ENCODE results near the gene CD72. TPM values are rescaled to one million over a fixed set of nuclear protein-coding genes. Genes with fewer than 3 reads are reported as not detected.

The CD72 gene
- total and polyA plus RNA-seq, 4 experiments from 2014 or later, result 1.4 to 6.5 (median 3.1) TPM

DNA sequence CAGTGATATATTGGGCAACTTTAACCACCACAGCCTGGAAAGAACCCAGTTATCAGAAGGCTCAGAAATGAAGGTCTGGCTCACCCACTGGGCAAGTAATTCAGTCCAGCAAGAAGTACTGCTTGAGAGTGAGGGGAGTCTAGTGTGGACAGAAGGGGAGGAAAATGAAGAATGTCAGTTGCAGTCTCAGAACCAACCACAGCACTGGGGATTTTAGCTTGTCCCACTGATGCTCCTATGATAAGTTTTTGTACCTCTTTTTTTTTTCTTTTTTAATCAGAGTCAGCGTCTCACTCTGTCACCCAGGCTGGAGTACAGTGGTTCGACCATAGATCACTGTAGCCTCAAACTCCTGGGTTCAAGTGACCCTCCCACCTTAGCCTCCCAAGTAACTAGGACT, 9.4 kb upstream of the CD72 start:
- ChIA-PET CTCF (ENCODE audit: partially characterized antibody) (interaction anchor here (1.1 kb wide), 1 partner anchor 17 kb away, joined by 3 read pairs; no protein-coding TSS in a partner anchor), POLR2A (ENCODE audit: partially characterized antibody) (no interaction called here)
- no peak overlapping the region for H3K27ac Mint-ChIP-seq

DNA sequence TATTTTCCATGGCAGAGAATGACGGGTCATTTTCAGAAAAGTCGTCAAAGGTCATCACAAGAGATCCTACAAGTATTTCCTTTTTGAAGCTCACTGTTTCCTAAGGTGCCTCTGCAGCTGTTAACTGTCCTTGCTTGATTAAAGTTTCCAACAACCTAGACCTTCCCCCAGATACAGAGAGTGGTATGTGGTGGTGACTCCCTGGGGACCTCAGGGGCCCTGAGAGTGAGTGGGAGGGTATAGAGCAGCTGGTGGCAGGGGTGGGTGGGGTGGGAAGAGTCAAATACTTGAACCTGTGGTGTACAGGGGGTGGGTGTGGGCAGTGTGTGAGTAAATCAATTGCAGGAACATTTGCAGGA, 1.6 kb upstream of the CD72 start:
- no peak for DNase-seq
- Mint-ChIP-seq H3K27me3 (no peaks in the 10 kb centered on the region), H3K4me1 (peaks cover 26 to 52% (median 35%) of the 10 kb centered on the region in 4 donors), H3K4me3 (peak overlapping the region in 6 of 8 donors; percentile 8 to 89 (median 48)), H3K9me3 (no peaks in the 10 kb centered on the region), H3K27ac (peak overlapping the region; percentile 22 to 95 (median 87)), H3K36me3 (no peaks in the 10 kb centered on the region)
- no peaks in the 10 kb centered on the region for H3K27me3 ChIP-seq (ENCODE audit: insufficient read depth, low read length)
- H3K4me1 ChIP-seq (ENCODE audit: insufficient read depth, low read length), result peaks cover 36% of the 10 kb centered on the region
- ChIA-PET POLR2A (ENCODE audit: partially characterized antibody) (interaction anchor here (0.6 to 8.2 kb wide), 10 partner anchors 9 to 119 kb away, joined by 3 to 148 read pairs (median 6); partner anchors contain the start of genes CCDC107, CREB3, RMRP and SIT1), CTCF (ENCODE audit: partially characterized antibody) (interaction anchor here (0.6 to 11.1 kb wide), 15 partner anchors 9 to 136 kb away, joined by 3 to 145 read pairs (median 5); partner anchors contain the start of genes CCDC107, CREB3, RMRP and TLN1)
- H3K27ac ChIP-seq (ENCODE audit: low read depth, low read length), result no peak overlapping the region
- intact Hi-C loops (cut with micrococcal nuclease), result loop anchor here (5.0 kb wide), 1 partner anchor 263 kb away; no protein-coding TSS in a partner anchor
- H3K36me3 ChIP-seq (ENCODE audit: insufficient read depth, low read length), result no peaks in the 10 kb centered on the region
- no peak overlapping the region for H3K4me3 ChIP-seq (ENCODE audit: low read length in 2 of 2)
- H3K9me3 ChIP-seq (ENCODE audit: control insufficient read depth in 1 of 2, low read length in 2 of 2), result no peaks in the 10 kb centered on the region

More for the DNA sequence above, 9.4 kb upstream of the CD72 start:
- peaks cover 0 to 6% (median 2%) of the 10 kb centered on the region in 4 donors for H3K4me1 Mint-ChIP-seq
- no peak overlapping the region for H3K4me3 ChIP-seq (ENCODE audit: low read length in 2 of 2)
- no peaks in the 10 kb centered on the region for H3K36me3 ChIP-seq (ENCODE audit: insufficient read depth, low read length)
- DNase-seq, result no peak
- intact Hi-C loops (cut with micrococcal nuclease), result no loop called here
- no peaks in the 10 kb centered on the region for H3K27me3 ChIP-seq (ENCODE audit: insufficient read depth, low read length)
- no peaks in the 10 kb centered on the region for H3K9me3 ChIP-seq (ENCODE audit: control insufficient read depth in 1 of 2, low read length in 2 of 2)
- no peaks in the 10 kb centered on the region for H3K9me3 Mint-ChIP-seq
- H3K27me3 Mint-ChIP-seq, result no peaks in the 10 kb centered on the region
- H3K36me3 Mint-ChIP-seq, result no peaks in the 10 kb centered on the region
- no peak overlapping the region for H3K27ac ChIP-seq (ENCODE audit: low read depth, low read length)
- no peak overlapping the region for H3K4me3 Mint-ChIP-seq
- H3K4me1 ChIP-seq (ENCODE audit: insufficient read depth, low read length), result no peaks in the 10 kb centered on the region

DNA sequence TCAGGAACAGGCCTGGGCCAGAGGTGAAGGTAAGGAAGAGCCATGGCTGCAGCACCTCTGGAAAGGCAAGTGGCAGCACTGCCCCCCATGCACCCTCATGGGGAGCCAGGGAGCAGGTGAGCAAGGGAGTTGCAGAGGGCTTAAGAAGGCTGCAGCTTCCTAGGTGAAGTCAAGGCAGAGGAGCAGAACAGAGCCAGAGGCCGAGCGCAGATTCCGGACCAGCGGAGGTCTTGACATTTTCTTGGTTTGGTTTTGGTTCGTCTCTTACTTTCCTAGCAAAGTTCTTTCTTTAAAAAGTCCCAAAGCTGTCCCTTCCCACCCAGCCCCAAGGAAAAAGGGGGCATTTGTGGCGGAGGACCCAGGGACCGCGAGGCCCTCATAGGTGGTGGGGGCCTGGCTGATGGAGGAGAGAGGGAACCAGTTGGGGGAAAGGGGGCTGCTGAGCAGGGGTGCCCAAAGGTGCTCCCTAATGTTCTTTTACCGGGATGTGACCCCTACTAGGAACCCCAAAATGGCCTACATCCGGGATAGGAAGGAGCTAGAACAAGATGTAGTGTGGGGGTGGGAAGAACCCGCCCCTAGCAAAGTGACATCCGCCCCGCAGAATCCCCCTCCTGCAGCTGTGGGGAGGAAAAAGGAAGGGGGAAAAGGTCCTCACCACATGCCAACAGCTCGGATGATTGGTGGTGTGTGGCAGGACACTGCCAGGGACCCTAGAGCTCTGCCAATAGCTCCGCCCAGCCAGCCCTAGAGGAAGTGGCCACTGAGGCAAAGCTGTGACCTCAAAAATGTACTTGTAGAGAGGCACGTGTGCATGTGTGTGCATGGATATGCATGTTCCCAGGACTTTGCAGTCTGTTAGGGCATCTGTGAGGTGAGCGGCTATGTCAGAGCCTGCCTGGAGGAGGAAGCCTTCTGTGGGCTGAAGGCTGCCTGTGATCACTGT, 914 bp upstream of the CD72 start:
- intact Hi-C loops (cut with micrococcal nuclease), result loop anchor here (5.0 kb wide), 1 partner anchor 263 kb away; no protein-coding TSS in a partner anchor
- Mint-ChIP-seq H3K36me3 (no peaks in the 10 kb centered on the region), H3K9me3 (no peaks in the 10 kb centered on the region), H3K27ac (peak overlapping the region; percentile 73 to 95 (median 87)), H3K4me3 (peak overlapping the region in 7 of 8 donors; percentile 8 to 89 (median 50)), H3K4me1 (peaks cover 26 to 57% (median 35%) of the 10 kb centered on the region in 4 donors), H3K27me3 (no peaks in the 10 kb centered on the region)
- POLR2A ChIA-PET (ENCODE audit: partially characterized antibody), result interaction anchor here (0.6 to 8.2 kb wide), 10 partner anchors 10 to 120 kb away, joined by 3 to 148 read pairs (median 6); partner anchors contain the start of genes CCDC107, CREB3, RMRP and SIT1
- no peaks in the 10 kb centered on the region for H3K9me3 ChIP-seq (ENCODE audit: control insufficient read depth in 1 of 2, low read length in 2 of 2)
- DNase-seq, result peak; percentile 23 to 55 (median 45)
- H3K4me1 ChIP-seq (ENCODE audit: insufficient read depth, low read length), result peaks cover 36% of the 10 kb centered on the region
- H3K27me3 ChIP-seq (ENCODE audit: insufficient read depth, low read length), result no peaks in the 10 kb centered on the region
- H3K36me3 ChIP-seq (ENCODE audit: insufficient read depth, low read length), result no peaks in the 10 kb centered on the region
- H3K27ac ChIP-seq (ENCODE audit: low read depth, low read length), result no peak overlapping the region
- H3K4me3 ChIP-seq (ENCODE audit: low read length in 2 of 2), result no peak overlapping the region
- CTCF ChIA-PET (ENCODE audit: partially characterized antibody), result interaction anchor here (0.6 to 11.1 kb wide), 15 partner anchors 8 to 137 kb away, joined by 3 to 145 read pairs (median 5); partner anchors contain the start of genes CCDC107, CREB3, RMRP and TLN1

- no peaks in the 10 kb centered on the region for H3K27me3 ChIP-seq (ENCODE audit: insufficient read depth, low read length)
- peak overlapping the region; percentile 84 to 91 (median 88) for H3K4me3 Mint-ChIP-seq
- POLR2A ChIA-PET (ENCODE audit: partially characterized antibody), result interaction anchor here (0.8 to 8.2 kb wide), 16 partner anchors 13 to 952 kb away, joined by 3 to 148 read pairs (median 5); partner anchors contain the start of genes ARHGEF39, CCDC107, CREB3 and FAM221B
- H3K36me3 ChIP-seq (ENCODE audit: insufficient read depth, low read length), result no peaks in the 10 kb centered on the region
- H3K27me3 Mint-ChIP-seq, result no peaks in the 10 kb centered on the region
- H3K4me1 ChIP-seq (ENCODE audit: insufficient read depth, low read length), result peaks cover 36% of the 10 kb centered on the region
- H3K27ac ChIP-seq (ENCODE audit: low read depth, low read length), result peak overlapping the region; percentile 60
- H3K9me3 ChIP-seq (ENCODE audit: control insufficient read depth in 1 of 2, low read length in 2 of 2), result no peaks in the 10 kb centered on the region
- H3K9me3 Mint-ChIP-seq, result no peaks in the 10 kb centered on the region
- CTCF ChIA-PET (ENCODE audit: partially characterized antibody), result interaction anchor here (0.6 to 11.1 kb wide), 17 partner anchors 8 to 565 kb away, joined by 3 to 145 read pairs (median 9); partner anchors contain the start of genes CCDC107, CREB3, RMRP and SIT1
- peak overlapping the region; percentile 63 to 64 for H3K4me3 ChIP-seq (ENCODE audit: low read length in 2 of 2)
- H3K27ac Mint-ChIP-seq, result peak overlapping the region; percentile 53 to 95 (median 93)
- intact Hi-C loops (cut with micrococcal nuclease), result loop anchor here (1.0 to 5.0 kb wide), 3 partner anchors 79 to 265 kb away; partner anchors contain the start of genes CREB3 and TLN1
- H3K36me3 Mint-ChIP-seq, result no peaks in the 10 kb centered on the region
- H3K4me1 Mint-ChIP-seq, result peaks cover 26 to 58% (median 35%) of the 10 kb centered on the region in 4 donors
- DNase-seq, result no peak
These were observed 665 bp downstream of the CD72 start for GRCh38 chr9:35617548-35617947.

DNA sequence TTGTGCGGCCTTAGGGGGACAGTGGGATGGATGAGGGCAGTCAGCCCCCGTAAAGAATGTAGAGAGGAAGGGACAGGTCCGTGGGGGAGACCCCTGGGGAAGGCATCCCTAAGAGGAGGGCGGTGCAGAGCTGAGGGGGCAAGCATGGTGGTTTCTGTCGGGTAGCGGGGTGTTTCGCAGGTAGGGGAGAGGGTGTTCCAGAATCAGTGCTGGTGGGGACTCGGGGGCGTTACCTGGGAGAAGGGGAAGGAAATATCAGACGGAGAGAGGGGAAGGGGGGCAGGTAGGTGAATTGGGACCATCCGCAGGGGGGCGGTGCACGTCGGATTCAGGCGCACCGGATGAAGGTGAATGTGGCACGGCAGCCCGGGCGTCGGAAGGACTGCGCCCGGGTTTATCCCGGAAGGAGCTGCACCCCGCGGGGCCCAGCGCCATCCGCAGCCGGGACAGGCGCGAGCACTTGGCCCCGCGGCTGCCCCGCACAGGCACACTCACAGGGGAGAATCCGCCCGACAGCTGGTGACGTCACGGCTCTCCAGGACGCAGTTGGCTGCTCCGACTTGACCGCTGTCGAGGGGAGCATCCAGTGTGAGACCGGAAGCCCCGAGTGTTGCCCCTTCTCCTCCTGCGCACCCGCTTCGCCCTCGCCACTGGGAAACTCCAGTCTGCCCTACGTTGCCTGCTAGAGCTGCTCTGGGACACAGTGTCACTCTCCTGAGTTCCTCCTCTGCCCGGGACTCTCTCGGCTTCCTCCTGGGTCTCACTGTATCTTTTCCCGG, 1.3 kb downstream of the CD72 start:
- H3K27me3 Mint-ChIP-seq, result no peaks in the 10 kb centered on the region
- no peaks in the 10 kb centered on the region for H3K36me3 Mint-ChIP-seq
- Histone ChIP-seq H3K4me3 (ENCODE audit: low read length in 2 of 2) (peak overlapping the region; percentile 63 to 64), H3K36me3 (ENCODE audit: insufficient read depth, low read length) (no peaks in the 10 kb centered on the region), H3K27me3 (ENCODE audit: insufficient read depth, low read length) (no peaks in the 10 kb centered on the region), H3K4me1 (ENCODE audit: insufficient read depth, low read length) (peaks cover 36% of the 10 kb centered on the region), H3K27ac (ENCODE audit: low read depth, low read length) (peak overlapping the region; percentile 60), H3K9me3 (ENCODE audit: control insufficient read depth in 1 of 2, low read length in 2 of 2) (no peaks in the 10 kb centered on the region)
- POLR2A ChIA-PET (ENCODE audit: partially characterized antibody), result interaction anchor here (0.8 to 8.2 kb wide), 17 partner anchors 12 to 952 kb away, joined by 3 to 148 read pairs (median 5); partner anchors contain the start of genes ARHGEF39, CCDC107, CREB3 and FAM221B
- peak overlapping the region; percentile 84 to 91 (median 88) for H3K4me3 Mint-ChIP-seq
- intact Hi-C loops (cut with micrococcal nuclease), result loop anchor here (1.0 to 5.0 kb wide), 3 partner anchors 80 to 265 kb away; partner anchors contain the start of genes CREB3 and TLN1
- peaks cover 26 to 58% (median 35%) of the 10 kb centered on the region in 4 donors for H3K4me1 Mint-ChIP-seq
- H3K9me3 Mint-ChIP-seq, result no peaks in the 10 kb centered on the region
- peak overlapping the region; percentile 89 to 95 (median 93) for H3K27ac Mint-ChIP-seq
- DNase-seq, result peak; percentile 63 to 75 (median 64)
- CTCF ChIA-PET (ENCODE audit: partially characterized antibody), result interaction anchor here (0.6 to 11.1 kb wide), 21 partner anchors 9 to 515 kb away, joined by 3 to 145 read pairs (median 6); partner anchors contain the start of genes CCDC107, CREB3, RMRP and SIT1

GRCh38 chr9:35615981-35616680, 2.1 kb downstream of the CD72 start:
- H3K27ac ChIP-seq (ENCODE audit: low read depth, low read length), result peak overlapping the region; percentile 60
- H3K36me3 ChIP-seq (ENCODE audit: insufficient read depth, low read length), result no peaks in the 10 kb centered on the region
- ChIA-PET POLR2A (ENCODE audit: partially characterized antibody) (interaction anchor here (0.6 to 8.2 kb wide), 12 partner anchors 11 to 522 kb away, joined by 3 to 148 read pairs (median 6); partner anchors contain the start of genes CCDC107, CREB3, GBA2 and RGP1), CTCF (ENCODE audit: partially characterized antibody) (interaction anchor here (0.7 to 11.1 kb wide), 17 partner anchors 8 to 514 kb away, joined by 3 to 145 read pairs (median 9); partner anchors contain the start of genes CCDC107, CREB3, RMRP and STOML2)
- peak overlapping the region in 1 of 2 donors; percentile 64 for H3K4me3 ChIP-seq (ENCODE audit: low read length in 2 of 2)
- DNase-seq, result no peak
- no peaks in the 10 kb centered on the region for H3K9me3 Mint-ChIP-seq
- intact Hi-C loops (cut with micrococcal nuclease), result loop anchor here (2.0 to 5.0 kb wide), 2 partner anchors 81 to 266 kb away; no protein-coding TSS in a partner anchor
- H3K27me3 ChIP-seq (ENCODE audit: insufficient read depth, low read length), result no peaks in the 10 kb centered on the region
- peak overlapping the region; percentile 84 to 91 (median 88) for H3K4me3 Mint-ChIP-seq
- peaks cover 36% of the 10 kb centered on the region for H3K4me1 ChIP-seq (ENCODE audit: insufficient read depth, low read length)
- H3K4me1 Mint-ChIP-seq, result peaks cover 29 to 65% (median 40%) of the 10 kb centered on the region in 4 donors
- H3K27ac Mint-ChIP-seq, result peak overlapping the region; percentile 88 to 95 (median 93)
- H3K27me3 Mint-ChIP-seq, result no peaks in the 10 kb centered on the region
- H3K36me3 Mint-ChIP-seq, result peaks cover 0 to 3% of the 10 kb centered on the region in 2 donors
- H3K9me3 ChIP-seq (ENCODE audit: control insufficient read depth in 1 of 2, low read length in 2 of 2), result no peaks in the 10 kb centered on the region

All from CD4-positive, alpha-beta memory T cell (primary cell).